NCI-H128 (cell line): Measurements from ENCODE around the gene SCFD2.

Experiments used
- DNase-seq: peaks from one replicate; lab custom pipeline; 2025; ENCODE audit not compliant: unreplicated experiment; lab: John Stamatoyannopoulos, UW

SCFD2 gene

DNA sequence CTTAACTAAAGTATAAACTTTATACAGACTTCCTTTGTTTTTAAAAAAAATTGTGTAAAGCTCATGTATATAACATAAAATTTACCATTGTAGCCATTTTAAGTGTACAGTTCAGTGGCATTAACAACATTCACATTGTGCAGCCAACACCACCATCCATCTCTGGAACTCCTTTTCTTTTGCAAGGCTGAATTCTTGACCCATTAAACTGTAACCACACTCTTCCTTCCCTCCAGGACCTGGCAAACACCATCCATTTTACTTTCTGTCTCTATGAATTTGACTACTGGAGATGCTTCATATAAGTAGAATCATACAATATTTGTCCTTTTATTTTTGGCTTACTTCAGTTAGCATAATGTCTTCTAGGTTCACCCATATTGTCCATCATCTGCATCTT, 399.1 kb downstream of the SCFD2 start:
- no peak for DNase-seq

GRCh38 chr4:52966172-52966571, 399.7 kb downstream of the SCFD2 start:
- DNase-seq = no peak

DNA sequence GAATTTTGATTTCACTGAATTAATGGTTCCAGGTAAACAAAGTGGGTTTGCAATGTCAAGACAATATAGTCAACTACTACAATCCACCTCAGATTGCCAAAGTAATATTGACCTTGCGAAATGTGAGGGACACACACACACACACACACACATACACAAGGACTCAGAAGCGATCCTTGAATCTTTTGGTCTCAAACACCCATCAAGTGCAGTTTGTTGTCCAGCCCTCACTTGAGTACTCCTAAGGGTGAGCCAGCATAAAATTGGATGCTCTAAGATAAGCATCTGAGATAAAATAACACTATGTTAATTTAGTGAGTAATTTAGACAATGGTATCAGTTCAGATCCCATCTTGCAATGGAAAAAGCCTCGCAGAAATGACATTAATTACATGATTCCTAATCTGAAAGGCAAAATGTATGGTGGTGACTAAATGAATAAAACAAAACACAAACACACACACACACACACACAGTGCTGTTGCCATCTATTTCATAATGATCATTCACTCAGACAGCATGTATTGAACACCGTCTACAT, 401.2 kb downstream of the SCFD2 start:
- DNase-seq = no peak

DNA sequence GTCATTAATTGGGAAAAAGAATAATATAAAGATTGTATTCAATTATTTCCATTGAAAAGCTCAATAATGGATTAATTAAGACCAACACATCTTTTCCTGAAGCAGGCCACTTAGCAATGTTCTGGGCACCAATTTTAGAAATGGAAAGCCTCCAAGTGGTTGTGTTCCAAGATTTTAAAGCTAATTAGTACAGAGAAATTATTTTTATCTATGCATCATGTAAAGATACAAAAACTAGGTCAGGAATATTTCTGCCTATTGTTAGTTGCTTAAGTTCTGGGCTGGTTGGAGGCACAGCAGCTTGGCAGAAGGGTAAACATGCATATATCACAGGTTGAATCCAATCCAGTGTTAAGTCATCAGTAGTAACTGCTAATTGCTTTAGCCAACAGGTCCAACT, 401.9 kb downstream of the SCFD2 start:
- DNase-seq = no peak

- DNase-seq = no peak
These were observed 403.1 kb downstream of the SCFD2 start for GRCh38 chr4:52962721-52963120.

GRCh38 chr4:52961666-52962412, 404.0 kb downstream of the SCFD2 start:
- no peak for DNase-seq

DNA sequence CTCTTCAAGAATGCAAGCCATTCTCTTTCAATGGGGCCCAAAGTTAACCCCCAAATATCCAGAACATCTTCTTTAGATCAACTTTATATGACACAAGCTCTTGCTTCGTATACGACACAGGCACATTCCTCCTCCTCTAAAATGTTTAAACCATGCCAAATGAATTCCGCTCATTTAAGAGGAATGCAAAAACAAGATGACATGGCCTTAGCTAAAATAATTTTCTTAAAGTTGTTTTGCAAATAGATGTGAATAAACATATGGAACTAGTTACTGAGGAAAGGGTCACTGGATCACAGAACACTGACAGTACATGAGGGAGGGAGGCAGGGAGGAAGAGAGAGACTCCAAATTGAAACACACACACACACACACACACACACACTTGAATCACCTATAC, 406.3 kb downstream of the SCFD2 start:
- no peak for DNase-seq

GRCh38 chr4:52957835-52958631, 407.8 kb downstream of the SCFD2 start:
- no peak for DNase-seq

DNA sequence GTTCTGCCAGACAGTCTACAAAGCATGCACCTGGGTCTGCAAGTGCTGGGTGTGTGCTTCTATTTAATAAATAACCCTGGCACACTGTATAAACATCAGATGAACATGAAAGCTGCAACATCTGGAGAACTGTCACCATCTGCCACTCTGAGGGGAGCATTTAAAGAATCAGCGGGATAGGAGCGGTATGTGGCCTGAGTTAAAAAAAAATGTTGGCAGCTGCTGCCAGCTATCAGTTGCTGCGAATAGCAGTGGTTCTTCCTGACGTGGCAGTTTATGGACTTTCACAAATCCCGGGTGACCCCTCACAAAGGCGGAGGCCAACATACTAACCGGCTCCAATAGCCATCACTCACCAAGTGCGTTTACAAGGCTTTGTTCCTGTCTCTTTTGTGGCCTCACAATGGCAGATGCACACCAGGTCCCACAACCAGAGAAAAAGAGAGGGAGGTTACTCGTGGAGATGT, 408.6 kb downstream of the SCFD2 start:
- no peak for DNase-seq

GRCh38 chr4:52956691-52957090, 409.2 kb downstream of the SCFD2 start:
- DNase-seq = no peak

DNA sequence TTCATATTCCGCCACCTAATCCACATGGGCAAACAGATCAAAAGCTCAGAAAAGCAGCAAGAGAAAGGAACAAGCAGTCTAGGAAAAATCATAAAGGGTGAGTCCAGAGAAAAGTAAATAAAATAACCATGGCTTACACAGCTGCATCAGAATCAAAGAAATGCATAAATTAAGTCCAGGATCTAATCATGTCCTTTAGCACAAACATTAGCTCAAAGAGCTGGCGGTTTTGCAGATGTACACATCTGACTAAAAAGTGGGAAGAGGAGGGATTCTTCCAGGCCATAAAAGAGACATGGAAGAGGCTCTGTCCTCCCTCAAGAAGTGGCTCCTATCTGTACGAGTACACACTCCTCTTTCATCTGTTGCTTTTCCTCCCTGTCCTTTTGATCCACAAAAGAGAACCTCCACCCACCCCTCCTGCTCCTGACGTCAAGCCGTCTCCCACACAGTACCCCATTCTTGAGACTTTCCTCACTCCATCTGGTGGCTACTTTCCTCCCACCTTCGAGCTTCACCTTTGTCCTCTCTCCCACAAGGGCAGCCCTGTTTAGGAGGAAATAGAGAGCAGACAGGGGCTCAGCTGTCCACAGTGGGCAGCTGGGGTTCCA, 411.2 kb downstream of the SCFD2 start:
- no peak for DNase-seq

DNA sequence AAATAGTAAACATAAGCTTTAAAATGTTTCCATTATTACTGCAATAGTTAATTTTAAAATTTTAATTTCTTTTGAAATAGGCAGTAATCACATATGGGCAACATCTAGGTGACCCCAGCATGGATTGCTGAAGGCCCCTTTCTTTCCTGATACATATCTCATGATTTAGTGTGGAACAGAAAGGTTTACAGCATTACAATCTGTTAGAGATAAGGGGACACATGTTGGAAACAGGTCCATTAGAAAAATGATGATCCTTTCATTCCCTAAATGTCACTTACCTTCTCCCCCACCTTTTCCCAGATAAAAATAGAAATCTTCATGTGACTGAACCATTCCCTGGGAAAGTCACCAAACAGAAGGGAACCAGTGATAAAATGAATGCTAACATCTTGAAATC, 413.3 kb downstream of the SCFD2 start:
- DNase-seq = no peak

DNA sequence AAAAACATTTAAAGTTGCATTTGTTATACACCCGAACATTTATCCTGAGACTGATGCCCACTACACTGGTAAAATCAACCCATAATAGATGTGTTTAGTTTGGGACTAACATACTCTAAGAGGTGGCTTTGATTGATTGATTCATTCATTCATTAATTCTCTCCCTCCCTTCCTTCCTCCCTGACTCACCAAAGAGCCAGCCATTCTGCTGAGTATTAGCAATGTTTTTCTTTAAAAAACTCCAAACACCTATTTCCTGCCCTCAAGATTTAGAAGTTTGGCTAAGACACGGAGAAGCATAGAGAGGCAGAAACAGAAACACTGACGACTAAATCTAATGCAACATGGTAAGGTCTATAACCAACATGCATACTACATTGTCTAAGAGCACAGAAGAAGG, 414.8 kb downstream of the SCFD2 start:
- no peak for DNase-seq

GRCh38 chr4:52950226-52950625, 415.6 kb downstream of the SCFD2 start:
- no peak for DNase-seq

- DNase-seq = no peak
These were observed 416.5 kb downstream of the SCFD2 start for GRCh38 chr4:52949336-52949735.

DNA sequence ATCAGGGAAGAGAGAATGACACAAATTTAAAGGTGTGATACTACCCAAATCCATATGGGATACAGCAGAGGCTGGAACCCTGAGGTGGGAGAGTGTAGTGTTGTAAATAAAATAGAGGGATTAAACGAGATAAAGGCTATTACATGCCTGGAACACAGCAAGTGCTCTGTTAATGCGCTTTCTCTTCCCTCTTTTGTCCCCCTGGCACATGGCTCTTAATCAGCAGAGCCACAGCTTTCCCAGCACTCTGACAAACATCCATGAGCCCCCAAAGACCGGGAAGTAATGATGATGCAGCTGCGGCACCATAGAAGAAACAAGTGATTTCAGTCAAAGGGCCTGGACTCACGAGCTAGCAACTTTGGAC, 417.8 kb downstream of the SCFD2 start:
- DNase-seq = no peak

- DNase-seq = no peak
These were observed 418.3 kb downstream of the SCFD2 start for GRCh38 chr4:52947401-52948056.

- no peak for DNase-seq
These were observed 419.0 kb downstream of the SCFD2 start for GRCh38 chr4:52946855-52947254.

GRCh38 chr4:52945982-52946381, 419.9 kb downstream of the SCFD2 start:
- DNase-seq = no peak

DNA sequence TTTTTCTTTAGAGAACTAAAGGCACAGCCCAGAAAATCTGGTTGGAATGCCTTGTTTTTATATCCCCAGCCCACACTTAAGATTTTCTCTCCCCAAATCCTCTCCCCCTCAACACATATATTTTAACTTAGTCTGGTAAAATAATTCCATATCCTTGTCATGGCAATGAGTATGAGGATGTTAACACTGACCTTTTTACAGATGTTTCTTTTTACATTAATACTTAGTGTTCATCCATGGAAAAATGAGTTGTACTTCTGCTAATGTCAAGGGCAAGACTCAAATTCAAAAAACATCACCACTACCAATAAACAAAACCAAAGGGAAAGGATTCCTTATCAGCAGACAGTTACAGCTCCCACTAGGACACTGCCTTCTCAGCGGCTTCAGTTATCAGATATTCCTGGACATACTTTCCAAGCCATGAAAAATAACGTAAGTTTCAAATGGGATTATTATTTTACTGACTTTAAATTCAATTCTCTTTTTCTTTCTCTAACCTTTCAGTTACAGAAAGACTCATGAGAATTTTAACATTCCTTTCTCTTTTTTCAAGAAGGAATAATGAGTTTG, 420.4 kb downstream of the SCFD2 start:
- DNase-seq = no peak

- DNase-seq = no peak
These were observed 422.2 kb downstream of the SCFD2 start for GRCh38 chr4:52943677-52944076.
